CD4-positive, alpha-beta T cell treated with Interleukin-1 beta for 1 hour (primary cell): ENCODE results near the gene CLHC1.
"Not testable (repeated sequence)": the region's sequence is repeated elsewhere in the genome, so short reads cannot be mapped to it uniquely, and the experiment has no call there.

ENCODE experiments used
- DNase-seq, 2 donors: peaks; one replicate each; pipeline ENCODE4 v3.0.0-alpha.2; 2020 to 2022

CLHC1 gene

GRCh38 chr2:55152475-55153412 is 79.3 kb downstream of the CLHC1 start:
- no peak for DNase-seq

- no peak for DNase-seq
Measured at GRCh38 chr2:55151733-55152433, 80.2 kb downstream of the CLHC1 start.

GRCh38 chr2:55150834-55151233 is 81.3 kb downstream of the CLHC1 start:
- DNase-seq = peak in 1 of 2 donors; percentile 68

GRCh38 chr2:55148269-55148668 is 83.8 kb downstream of the CLHC1 start:
- DNase-seq = no peak

- DNase-seq = no peak
Measured at GRCh38 chr2:55147531-55147930, 84.6 kb downstream of the CLHC1 start.

- no peak for DNase-seq
Measured at GRCh38 chr2:55147041-55147440, 85.1 kb downstream of the CLHC1 start.

- no peak for DNase-seq
Measured at GRCh38 chr2:55146263-55146662, 85.8 kb downstream of the CLHC1 start.

- DNase-seq = no peak
Measured at GRCh38 chr2:55144922-55145820, 86.9 kb downstream of the CLHC1 start.

GRCh38 chr2:55143706-55144105 is 88.4 kb downstream of the CLHC1 start:
- not testable (repeated sequence) for DNase-seq

GRCh38 chr2:55142518-55142917 is 89.6 kb downstream of the CLHC1 start:
- DNase-seq = no peak

GRCh38 chr2:55141572-55142413 is 90.3 kb downstream of the CLHC1 start:
- DNase-seq = no peak

GRCh38 chr2:55140316-55141219 is 91.5 kb downstream of the CLHC1 start:
- no peak for DNase-seq

- no peak for DNase-seq
Measured at GRCh38 chr2:55139305-55139704, 92.8 kb downstream of the CLHC1 start.

- no peak for DNase-seq
Measured at GRCh38 chr2:55138882-55139229, 93.2 kb downstream of the CLHC1 start.

- DNase-seq = no peak
Measured at GRCh38 chr2:55138014-55138881, 93.8 kb downstream of the CLHC1 start.

- DNase-seq = no peak
Measured at GRCh38 chr2:55137024-55137958, 94.8 kb downstream of the CLHC1 start.

GRCh38 chr2:55136138-55136541 is 96.0 kb downstream of the CLHC1 start:
- no peak for DNase-seq

- no peak for DNase-seq
Measured at GRCh38 chr2:55135491-55135890, 96.6 kb downstream of the CLHC1 start.

- DNase-seq = no peak
Measured at GRCh38 chr2:55134316-55134706, 97.8 kb downstream of the CLHC1 start.
